ENCODE data around the gene SERPINB6. TPM values are rescaled to one million over a fixed set of nuclear protein-coding genes. Genes with fewer than 3 reads are reported as not detected.

Gene SERPINB6
- total RNA-seq, 1 experiment from 2014 or later: 39.0 TPM

DNA sequence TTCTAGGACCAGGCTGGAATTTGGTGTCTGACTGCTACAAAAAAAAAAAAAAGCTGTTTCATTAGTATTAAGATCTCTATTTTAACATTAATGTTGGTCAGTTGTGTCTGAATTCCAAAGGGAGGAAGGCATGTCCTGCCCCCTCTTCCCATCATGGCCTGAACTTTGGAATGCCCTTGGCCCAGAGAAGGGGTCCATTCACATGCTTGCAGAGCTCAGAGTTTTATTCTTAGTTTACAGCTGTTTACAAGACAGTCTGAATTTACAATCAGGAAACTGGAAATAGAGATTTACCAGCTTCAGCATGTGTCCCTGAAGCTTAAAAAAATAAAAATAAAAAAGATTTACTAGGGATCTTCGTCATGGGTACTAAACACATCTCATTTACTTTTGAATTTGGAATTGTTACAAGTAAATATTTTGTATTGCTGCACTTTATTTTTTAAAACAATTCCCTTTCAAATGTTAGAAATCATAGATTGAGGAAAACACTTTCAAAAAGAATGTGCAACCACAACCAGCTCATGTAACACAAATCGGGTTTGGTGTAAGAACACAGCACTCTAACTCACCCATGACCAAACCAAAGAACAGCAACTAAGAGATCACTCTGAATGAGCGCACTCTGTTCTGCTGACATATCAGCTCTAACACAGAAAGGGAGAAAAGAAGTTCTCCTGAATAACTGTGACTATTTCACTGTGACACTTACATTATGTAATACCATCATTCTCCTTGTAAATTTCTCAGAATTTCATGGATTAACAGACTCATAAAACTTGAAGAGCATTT lies 6.6 kb upstream of the SERPINB6 start:
- no peak overlapping the region for H2AFZ ChIP-seq (ENCODE audit: low read length)
- H3K23me2 ChIP-seq (ENCODE audit: insufficient read length, low read depth, low read length, poor library complexity, severe bottlenecking): no peaks in the 10 kb centered on the region
- H3K4me1 ChIP-seq (ENCODE audit: insufficient read depth, low read length): peaks cover 9% of the 10 kb centered on the region; the same call in 1 of the 2 replicates
- H3K79me1 ChIP-seq (ENCODE audit: insufficient read depth, low read depth, low read length, poor library complexity, severe bottlenecking): no peaks in the 10 kb centered on the region
- TF ChIP-seq, protein P1, sequence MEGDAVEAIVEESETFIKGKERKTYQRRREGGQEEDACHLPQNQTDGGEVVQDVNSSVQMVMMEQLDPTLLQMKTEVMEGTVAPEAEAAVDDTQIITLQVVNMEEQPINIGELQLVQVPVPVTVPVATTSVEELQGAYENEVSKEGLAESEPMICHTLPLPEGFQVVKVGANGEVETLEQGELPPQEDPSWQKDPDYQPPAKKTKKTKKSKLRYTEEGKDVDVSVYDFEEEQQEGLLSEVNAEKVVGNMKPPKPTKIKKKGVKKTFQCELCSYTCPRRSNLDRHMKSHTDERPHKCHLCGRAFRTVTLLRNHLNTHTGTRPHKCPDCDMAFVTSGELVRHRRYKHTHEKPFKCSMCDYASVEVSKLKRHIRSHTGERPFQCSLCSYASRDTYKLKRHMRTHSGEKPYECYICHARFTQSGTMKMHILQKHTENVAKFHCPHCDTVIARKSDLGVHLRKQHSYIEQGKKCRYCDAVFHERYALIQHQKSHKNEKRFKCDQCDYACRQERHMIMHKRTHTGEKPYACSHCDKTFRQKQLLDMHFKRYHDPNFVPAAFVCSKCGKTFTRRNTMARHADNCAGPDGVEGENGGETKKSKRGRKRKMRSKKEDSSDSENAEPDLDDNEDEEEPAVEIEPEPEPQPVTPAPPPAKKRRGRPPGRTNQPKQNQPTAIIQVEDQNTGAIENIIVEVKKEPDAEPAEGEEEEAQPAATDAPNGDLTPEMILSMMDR (conservative IDR thresholded peaks at IDR 0.05): no peak
- H2BK20ac ChIP-seq (ENCODE audit: low read depth, low read length, poor library complexity, severe bottlenecking): no peak overlapping the region
- H3K4ac ChIP-seq (ENCODE audit: low read depth, low read length): no peak overlapping the region
- no peak overlapping the region for H3K4me2 ChIP-seq (ENCODE audit: insufficient read depth, insufficient read length, low read length)
- Mint-ChIP-seq H3K4me1 (peaks cover 29 to 44% of the 10 kb centered on the region in 2 experiments), H3K36me3 (ENCODE audit: insufficient read depth in 1 of 3, low read depth in 3 of 3) (no peaks in the 10 kb centered on the region), H3K4me3 (no peak overlapping the region), H3K27me3 (ENCODE audit: low read depth) (peaks cover 6% of the 10 kb centered on the region; the same call in 1 of the 2 replicates), H3K27ac (no peak overlapping the region), H3K9me3 (no peaks in the 10 kb centered on the region)
- DNase-seq: no peak
- no peak overlapping the region for H2BK12ac ChIP-seq (ENCODE audit: insufficient read length, low read depth, low read length)
- H4K5ac ChIP-seq (ENCODE audit: insufficient read length, low read depth, low read length): no peak overlapping the region
- no peak overlapping the region for H3K56ac ChIP-seq (ENCODE audit: insufficient read length, low read depth, low read length)
- H3K9me3 ChIP-seq (ENCODE audit: control insufficient read depth, low read depth, low read length): no peaks in the 10 kb centered on the region
- no peak overlapping the region for H3K27ac ChIP-seq (ENCODE audit: insufficient read length, low read depth, low read length)
- H3K27me3 ChIP-seq (ENCODE audit: insufficient read depth, low read length): no peaks in the 10 kb centered on the region
- no peak overlapping the region for H3K18ac ChIP-seq (ENCODE audit: insufficient read length, low read depth, low read length)
- no peak overlapping the region for H4K91ac ChIP-seq (ENCODE audit: insufficient read length, low read depth, low read length)
- no peak overlapping the region for H4K8ac ChIP-seq (replicated peaks; ENCODE audit: insufficient read length, low read depth, low read length)
- no peaks in the 10 kb centered on the region for H3K79me2 ChIP-seq (ENCODE audit: insufficient read depth, low read length)
- no peak overlapping the region for H3T11ph ChIP-seq (ENCODE audit: low read length)
- no peak overlapping the region for H2AK5ac ChIP-seq (ENCODE audit: insufficient read length, low read length)
- no peak overlapping the region for H3K14ac ChIP-seq (ENCODE audit: insufficient read depth, low read length)
- no peak overlapping the region for H3K23ac ChIP-seq (ENCODE audit: insufficient read length, low read depth, low read length)
- no peak overlapping the region for H2BK120ac ChIP-seq (ENCODE audit: low read depth, low read length, poor library complexity, severe bottlenecking)
- no peak overlapping the region for H3K9ac ChIP-seq (ENCODE audit: extremely low read depth, insufficient read length, low read length)
- H2BK5ac ChIP-seq (ENCODE audit: insufficient read length, low read length): no peak overlapping the region
- H4K20me1 ChIP-seq (ENCODE audit: control insufficient read depth, insufficient read depth, insufficient read length): no peaks in the 10 kb centered on the region
- no CpG with 5 or more reads among the region's 3 CpGs for WGBS (ENCODE audit: extremely low coverage, insufficient read length, low lambda C conversion rate)
- H2BK15ac ChIP-seq (ENCODE audit: low read depth, low read length): no peak overlapping the region

Measured in H9 (cell line).